DMS153 (cell line): ENCODE results near the gene ZSCAN5A.
"Not testable (repeated sequence)": the region's sequence is repeated elsewhere in the genome, so short reads cannot be mapped to it uniquely, and the experiment has no call there.

Source experiments
- DNase-seq: peaks from one replicate; lab custom pipeline; 2025; lab: John Stamatoyannopoulos, UW

The ZSCAN5A gene, protein sequence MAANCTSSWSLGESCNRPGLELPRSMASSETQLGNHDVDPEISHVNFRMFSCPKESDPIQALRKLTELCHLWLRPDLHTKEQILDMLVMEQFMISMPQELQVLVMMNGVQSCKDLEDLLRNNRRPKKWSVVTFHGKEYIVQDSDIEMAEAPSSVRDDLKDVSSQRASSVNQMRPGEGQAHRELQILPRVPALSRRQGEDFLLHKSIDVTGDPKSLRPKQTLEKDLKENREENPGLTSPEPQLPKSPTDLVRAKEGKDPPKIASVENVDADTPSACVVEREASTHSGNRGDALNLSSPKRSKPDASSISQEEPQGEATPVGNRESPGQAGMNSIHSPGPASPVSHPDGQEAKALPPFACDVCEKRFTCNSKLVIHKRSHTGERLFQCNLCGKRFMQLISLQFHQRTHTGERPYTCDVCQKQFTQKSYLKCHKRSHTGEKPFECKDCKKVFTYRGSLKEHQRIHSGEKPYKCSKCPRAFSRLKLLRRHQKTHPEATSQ

GRCh38 chr19:56314381-56315076, at the start of gene ZSCAN5A:
TSS of gene ZSCAN5A (minus strand) at chr19:56314839. CDS start at chr19:56225046, 89,793 bp downstream.
- peak; percentile 88 for DNase-seq

DNA sequence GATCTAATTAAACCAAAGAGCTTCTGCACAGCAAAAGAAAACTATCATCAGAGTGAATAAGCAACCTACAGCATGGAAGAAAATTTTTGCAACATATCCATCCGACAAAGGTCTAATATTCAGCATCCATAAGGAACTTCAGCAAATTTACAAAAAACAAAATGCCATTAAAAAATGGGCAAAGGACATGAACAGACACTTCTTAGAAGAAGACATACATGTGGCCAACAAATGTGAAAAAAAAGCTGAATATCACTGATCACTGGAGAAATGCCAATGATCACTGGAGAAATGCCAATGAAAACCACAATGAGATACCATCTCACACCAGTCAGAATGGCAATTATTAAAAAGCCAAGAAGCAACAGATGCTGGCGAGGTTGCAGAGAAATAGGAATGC, 46.2 kb upstream of the ZSCAN5A start:
- no peak for DNase-seq

GRCh38 chr19:56356944-56357343, 42.3 kb upstream of the ZSCAN5A start:
- no peak for DNase-seq

GRCh38 chr19:56355517-56355916, 40.9 kb upstream of the ZSCAN5A start:
- DNase-seq: no peak

GRCh38 chr19:56351208-56351607, 36.6 kb upstream of the ZSCAN5A start:
- DNase-seq: no peak

- DNase-seq: no peak
Observed at GRCh38 chr19:56350416-56351045, 35.9 kb upstream of the ZSCAN5A start.

GRCh38 chr19:56348289-56348877, 33.7 kb upstream of the ZSCAN5A start:
- no peak for DNase-seq

DNA sequence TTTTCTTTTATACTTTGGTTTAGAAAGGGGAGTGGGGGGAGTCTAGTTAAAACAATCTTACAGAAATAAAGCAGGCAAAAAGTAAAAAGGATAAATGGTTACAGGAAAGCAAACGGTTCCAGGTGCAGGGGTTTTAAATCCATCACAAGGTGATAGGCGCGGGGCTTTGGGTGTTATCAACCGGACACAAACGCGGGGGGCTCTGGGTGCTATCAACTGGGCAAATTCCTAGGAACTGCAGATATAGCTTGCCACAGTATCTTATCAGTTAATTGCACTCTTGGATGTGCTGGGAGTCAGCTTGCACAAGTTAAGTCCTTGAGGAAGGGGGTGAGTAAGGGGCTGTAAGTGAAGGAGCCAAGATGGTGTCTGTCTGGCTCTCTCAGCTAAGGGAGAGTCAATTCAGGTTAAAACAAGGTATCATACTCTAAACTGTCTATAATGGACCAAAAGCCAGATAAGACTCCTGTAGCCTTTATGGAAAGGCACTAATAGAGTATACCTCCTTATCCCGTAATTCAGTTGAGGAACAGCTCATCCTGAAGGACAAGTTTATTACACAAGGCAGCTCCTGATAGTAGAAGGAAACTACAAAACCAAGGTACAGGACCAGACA, 32.6 kb upstream of the ZSCAN5A start:
- DNase-seq: no peak

DNA sequence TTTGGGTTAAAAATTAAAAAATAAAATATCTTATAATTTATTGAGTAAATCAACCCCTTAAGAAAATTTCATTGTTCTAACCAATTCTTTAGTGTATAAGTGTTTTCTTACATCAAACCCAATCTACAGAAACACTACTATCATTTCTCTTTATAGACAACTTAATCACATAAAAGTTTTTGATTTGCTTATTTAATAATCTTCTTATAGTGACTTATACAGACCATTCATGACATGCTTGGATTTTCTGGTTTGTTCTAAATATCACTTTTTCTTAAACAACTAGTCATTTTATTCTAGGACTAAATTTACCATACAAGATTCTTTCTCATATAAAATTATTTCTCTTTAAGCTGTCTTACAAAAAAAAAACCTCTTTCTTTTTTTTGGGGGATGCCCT, 27.3 kb upstream of the ZSCAN5A start:
- DNase-seq: no peak

GRCh38 chr19:56339031-56339430, 24.4 kb upstream of the ZSCAN5A start:
- DNase-seq: not testable (repeated sequence)

GRCh38 chr19:56337077-56337476, 22.4 kb upstream of the ZSCAN5A start:
- DNase-seq: not testable (repeated sequence)

DNA sequence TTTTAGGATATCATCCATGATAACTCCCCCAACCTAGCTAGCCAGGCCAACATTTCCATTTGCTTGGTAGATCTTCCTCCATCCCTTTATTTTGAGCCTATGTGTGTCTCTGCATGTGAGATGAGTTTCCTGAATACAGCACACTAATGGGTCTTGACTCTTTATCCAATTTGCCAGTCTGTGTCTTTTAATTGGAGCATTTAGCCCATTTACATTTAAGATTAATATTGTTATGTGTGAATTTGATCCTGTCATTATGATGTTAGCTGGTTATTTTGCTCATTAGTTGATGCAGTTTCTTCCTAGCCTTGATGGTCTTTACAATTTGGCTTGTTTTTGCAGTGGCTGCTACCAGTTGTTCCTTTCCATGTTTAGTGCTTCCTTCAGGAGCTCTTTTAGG, 20.7 kb upstream of the ZSCAN5A start:
- DNase-seq: not testable (repeated sequence)

DNA sequence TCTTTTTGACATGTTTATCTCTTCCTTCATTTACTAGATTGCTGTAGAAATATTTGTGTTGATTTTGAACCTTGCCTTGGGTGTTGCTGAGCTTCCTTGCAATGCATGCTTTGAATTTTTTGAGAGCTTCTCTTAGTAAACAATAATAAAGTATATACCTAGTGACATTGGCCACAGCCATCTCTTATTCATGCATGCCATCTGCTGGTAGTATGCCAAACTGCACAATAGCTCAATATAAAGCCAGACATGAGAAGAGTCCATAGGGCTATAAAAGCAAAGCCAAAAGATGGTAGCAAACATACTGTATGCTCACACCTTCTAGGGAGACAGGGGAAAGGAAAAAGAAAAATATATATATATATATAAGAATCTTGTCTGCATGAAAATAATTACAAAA, 18.9 kb upstream of the ZSCAN5A start:
- peak; percentile 22 for DNase-seq

- no peak for DNase-seq
Observed at GRCh38 chr19:56332695-56333094, 18.1 kb upstream of the ZSCAN5A start.

- no peak for DNase-seq
Observed at GRCh38 chr19:56324436-56324835, 9.8 kb upstream of the ZSCAN5A start.

GRCh38 chr19:56321989-56322440, 7.4 kb upstream of the ZSCAN5A start:
- DNase-seq: no peak

DNA sequence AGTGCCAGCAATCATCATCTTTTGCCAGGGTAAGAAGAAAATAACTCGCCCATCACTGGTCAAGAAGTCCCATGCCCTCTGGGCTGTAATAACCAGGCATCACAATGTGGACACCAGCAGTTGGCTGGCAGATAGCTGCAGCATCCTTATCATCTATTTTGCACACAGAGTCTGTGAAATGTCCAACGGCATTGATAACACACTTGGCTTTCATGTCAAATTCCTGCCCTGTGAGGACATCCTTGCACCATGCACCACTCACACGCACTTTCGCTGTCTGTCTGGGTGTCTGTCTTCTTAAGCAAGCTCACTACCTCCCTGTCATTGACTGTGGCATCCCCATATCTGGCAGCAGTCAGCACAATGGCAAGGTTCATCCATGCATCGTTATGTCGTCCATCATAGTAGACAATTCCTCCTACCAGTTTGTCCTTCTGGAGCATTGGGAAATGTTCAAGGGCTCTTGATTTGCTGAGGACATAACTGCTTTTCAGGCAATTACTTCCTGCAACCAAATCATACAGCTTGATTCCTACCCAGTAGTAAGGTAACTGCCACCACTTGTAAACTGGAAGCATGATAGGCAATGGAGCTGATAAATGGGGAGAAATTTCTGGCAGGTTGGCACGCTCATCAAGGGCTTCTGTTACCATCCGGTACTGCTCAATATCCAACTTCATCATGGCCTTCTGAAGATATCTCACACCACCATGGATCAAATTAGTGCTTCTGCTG, 6.8 kb upstream of the ZSCAN5A start:
- DNase-seq: no peak

GRCh38 chr19:56319991-56320390, 5.4 kb upstream of the ZSCAN5A start:
- DNase-seq: no peak

DNA sequence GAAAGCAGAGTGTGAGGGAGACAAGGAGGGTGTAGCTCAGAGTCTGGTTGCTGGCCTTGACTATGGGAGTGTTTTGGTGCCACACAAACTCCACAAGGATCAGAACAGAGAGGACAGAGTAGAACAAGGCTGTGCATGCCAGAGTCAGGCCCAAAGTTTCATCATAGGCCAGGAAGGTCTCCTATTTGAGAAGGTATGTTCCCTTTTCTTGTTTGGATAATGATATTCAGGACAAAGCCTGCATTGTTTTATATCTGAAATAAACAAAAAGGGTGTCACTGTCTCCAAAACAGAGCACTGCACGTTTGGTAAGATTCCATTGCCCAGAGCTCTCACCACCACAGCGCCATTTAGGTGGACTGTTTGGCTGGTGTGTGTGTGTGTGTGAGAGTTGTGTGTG, 3.1 kb upstream of the ZSCAN5A start:
- no peak for DNase-seq

GRCh38 chr19:56316728-56317127, 2.1 kb upstream of the ZSCAN5A start:
- no peak for DNase-seq
